ENCODE data around the gene ADRA2A. TPM values are rescaled to one million over a fixed set of nuclear protein-coding genes. Genes with fewer than 3 reads are reported as not detected.

ADRA2A gene
- polyA plus RNA-seq, 1 donor from 2014 or later, result not detected

DNA sequence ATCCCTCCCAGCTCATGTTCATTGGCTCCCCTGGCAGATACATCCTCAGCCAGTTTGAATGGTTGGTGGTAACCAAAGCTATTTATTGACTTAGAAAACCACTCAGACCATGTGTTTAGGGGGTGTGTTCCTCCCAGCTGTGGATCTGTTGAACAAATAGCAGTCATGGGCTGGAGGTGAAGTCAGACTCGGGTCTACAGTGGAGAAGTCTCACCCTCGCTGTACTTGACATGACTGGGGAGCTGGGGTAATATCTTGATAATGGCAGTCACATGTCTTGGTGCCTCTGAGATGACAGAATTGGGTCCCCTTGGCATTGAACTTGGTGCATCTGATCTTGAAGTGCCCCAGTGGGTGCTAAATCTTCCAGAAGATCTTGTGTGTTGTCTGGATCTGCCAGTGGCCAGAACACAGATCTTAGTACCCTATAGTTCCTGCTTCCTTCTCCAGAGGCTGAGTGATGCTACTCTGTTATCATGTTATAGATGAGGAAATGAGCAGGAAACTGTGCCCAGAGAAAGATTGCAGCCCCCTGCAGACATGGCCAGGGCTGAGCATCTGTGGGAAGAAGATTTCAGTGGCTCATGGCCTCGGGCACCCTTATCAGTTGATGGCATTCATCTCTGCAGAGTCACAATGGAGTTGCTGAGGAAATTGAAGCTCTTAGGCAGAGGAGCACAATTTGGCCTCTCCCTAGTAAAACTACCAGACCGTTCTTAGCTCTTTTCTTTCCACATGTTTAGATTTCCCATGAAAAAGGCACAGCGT, 50.4 kb downstream of the ADRA2A start:
- no peaks in the 10 kb centered on the region for H3K36me3 Mint-ChIP-seq
- H3K9me3 Mint-ChIP-seq, result peaks cover 0 to 2% (median under 1%) of the 10 kb centered on the region in 3 donors
- H3K27me3 Mint-ChIP-seq, result peaks cover 6% of the 10 kb centered on the region
- H3K27ac Mint-ChIP-seq, result no peak overlapping the region
- no peak overlapping the region for H3K4me3 Mint-ChIP-seq
- H3K4me1 Mint-ChIP-seq, result peaks cover 0 to 2% (median 0%) of the 10 kb centered on the region in 3 donors

DNA sequence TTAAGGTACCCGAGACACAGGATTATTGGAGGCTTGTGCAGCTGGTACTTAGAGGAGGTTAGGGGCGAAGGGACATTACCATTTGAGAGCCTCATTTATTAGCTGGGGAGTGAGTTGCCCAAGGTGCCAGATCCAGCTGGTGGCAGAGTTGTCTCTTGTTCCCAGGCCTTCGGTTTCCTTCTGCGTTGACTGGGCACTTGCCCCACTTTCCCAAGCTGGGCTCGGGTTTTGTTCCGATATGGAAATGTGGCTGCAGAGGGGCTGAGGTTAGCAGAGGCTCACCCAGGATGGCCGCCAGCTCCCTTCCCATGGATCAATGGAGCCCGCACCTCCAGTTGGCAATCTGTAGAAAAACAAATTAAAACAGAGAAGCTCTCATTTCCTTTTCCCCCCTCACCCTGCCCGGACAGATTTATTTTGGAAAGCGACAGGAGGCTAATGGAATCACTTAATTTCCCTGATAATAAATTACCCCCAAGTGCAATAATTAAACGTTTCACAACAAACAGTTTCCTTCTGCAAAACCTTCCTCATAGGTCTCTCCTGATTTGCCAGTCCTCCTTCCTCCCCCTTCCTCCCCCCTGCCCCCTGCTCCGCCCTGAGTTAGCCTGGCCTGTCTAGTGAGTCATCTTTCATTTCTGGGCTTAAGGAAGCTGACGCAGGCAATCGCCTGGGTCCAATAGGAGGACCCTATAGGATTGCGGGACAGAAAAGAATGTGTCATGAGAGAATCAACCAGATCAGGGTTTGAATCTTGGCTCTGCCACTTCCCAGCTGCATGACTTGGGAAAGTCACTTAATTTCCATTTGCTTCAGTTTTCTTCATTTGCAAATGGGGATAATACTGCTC, 51.7 kb downstream of the ADRA2A start:
- Mint-ChIP-seq H3K9me3 (peaks cover 2 to 7% (median 2%) of the 10 kb centered on the region in 3 donors), H3K27ac (no peak overlapping the region), H3K27me3 (peaks cover 9% of the 10 kb centered on the region), H3K4me3 (no peak overlapping the region), H3K4me1 (peaks cover 0 to 2% (median 0%) of the 10 kb centered on the region in 3 donors), H3K36me3 (no peaks in the 10 kb centered on the region)

DNA sequence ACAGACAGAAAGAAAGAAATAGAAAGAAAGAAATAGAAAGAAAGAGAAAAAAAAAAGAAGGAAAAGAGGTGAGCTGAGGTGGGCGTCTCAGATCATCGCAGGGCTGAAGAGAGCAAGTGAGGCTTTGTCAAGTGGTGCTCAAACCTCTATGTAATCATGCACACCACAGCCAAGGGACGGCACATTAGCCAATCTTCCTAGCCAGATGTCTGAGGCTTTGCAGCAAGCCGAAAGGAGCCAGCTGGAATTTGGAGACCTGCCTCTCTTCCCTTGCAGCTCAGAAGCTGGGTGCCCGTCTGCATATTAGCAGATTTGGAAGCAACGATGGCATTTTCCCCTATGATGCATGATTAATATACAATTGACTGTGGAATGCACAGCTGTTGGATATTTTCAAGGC, 52.5 kb downstream of the ADRA2A start:
- peaks cover 2 to 7% (median 2%) of the 10 kb centered on the region in 3 donors for H3K9me3 Mint-ChIP-seq
- peaks cover 0 to 2% (median 0%) of the 10 kb centered on the region in 3 donors for H3K4me1 Mint-ChIP-seq
- H3K27me3 Mint-ChIP-seq, result peaks cover 9% of the 10 kb centered on the region
- no peak overlapping the region for H3K27ac Mint-ChIP-seq
- H3K36me3 Mint-ChIP-seq, result no peaks in the 10 kb centered on the region
- H3K4me3 Mint-ChIP-seq, result no peak overlapping the region

DNA sequence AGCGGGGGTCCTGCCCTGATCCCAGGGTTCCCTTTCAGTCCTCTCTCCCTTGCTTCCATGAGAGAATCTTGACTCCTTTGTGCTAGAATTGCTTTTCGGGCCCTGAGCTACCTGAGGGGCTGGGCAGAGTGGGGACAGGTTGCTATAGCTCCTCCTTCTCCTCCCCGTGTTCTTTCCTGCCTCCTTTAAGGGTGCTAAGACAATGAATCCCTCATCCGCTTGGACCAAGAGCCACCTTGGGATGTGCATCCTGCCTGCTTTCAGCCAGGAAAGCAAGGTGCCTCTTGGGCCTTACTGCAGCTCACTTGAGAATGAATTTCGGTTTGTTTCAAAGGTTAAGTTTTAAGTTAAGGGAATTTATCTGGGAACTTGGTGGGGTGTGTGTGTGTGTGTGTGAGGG, 53.6 kb downstream of the ADRA2A start:
- Mint-ChIP-seq H3K4me3 (no peak overlapping the region), H3K36me3 (no peaks in the 10 kb centered on the region), H3K4me1 (peaks cover 0 to 2% (median 0%) of the 10 kb centered on the region in 3 donors), H3K27me3 (peaks cover 9% of the 10 kb centered on the region), H3K27ac (no peak overlapping the region), H3K9me3 (peaks cover 0 to 10% (median 9%) of the 10 kb centered on the region in 3 donors)

Other genes with a start within 250 kb of the ADRA2A start
- 319 TPM for gene PDCD4, start 205.1 kb upstream of the ADRA2A start, polyA plus RNA-seq
- gene BBIP1, start 157.8 kb upstream of the ADRA2A start, polyA plus RNA-seq, result 17.6 TPM
- 105 TPM for gene SHOC2, start 157.4 kb upstream of the ADRA2A start, polyA plus RNA-seq

Measured in IgD-negative memory B cell (primary cell).